Measurements from ENCODE around the gene HOXA7.
A peak's percentile ranks its signal among the peaks of the same experiment; 100 is the strongest.

The HOXA7 gene

DNA sequence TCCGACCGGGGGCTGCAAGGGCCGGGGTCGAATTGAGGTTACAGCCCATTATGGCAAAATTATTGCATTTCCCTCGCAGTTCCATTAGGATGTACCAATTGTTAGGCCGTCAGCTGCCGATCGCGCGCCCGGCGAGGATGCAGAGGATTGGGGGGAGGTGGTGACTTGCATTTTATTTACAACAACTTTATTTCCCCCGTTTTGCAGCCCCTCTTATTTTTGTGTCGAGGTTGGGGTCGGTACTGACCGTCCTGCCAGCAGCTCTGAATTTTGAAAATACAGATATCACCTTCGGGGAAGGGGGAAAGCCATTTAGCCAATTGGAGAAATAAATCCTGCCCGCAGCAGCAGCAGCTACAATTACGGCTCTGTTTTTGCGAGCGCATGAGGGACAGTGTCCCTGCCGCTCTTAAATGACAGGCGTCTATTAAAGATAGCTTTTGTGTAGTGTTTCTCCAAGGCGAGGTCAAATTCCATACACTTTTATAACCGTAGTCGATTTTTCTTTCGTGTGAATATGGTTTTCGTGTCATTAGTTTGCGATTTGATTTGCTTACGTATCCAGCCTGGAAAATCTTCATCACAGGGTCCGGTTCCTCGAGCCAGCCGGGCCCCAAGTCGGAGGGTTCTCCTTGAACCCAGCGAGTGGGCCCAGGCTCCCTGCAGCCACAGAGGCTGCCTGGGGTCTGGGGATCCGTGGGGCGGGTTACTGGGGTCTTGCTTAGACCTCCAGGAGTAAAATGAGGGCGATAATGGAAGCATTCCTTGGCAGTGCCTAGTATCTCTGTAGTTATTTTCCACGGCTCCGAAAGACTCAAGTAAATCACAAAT, 12.3 kb downstream of the HOXA7 start:
- TF ChIP-seq, protein P1, sequence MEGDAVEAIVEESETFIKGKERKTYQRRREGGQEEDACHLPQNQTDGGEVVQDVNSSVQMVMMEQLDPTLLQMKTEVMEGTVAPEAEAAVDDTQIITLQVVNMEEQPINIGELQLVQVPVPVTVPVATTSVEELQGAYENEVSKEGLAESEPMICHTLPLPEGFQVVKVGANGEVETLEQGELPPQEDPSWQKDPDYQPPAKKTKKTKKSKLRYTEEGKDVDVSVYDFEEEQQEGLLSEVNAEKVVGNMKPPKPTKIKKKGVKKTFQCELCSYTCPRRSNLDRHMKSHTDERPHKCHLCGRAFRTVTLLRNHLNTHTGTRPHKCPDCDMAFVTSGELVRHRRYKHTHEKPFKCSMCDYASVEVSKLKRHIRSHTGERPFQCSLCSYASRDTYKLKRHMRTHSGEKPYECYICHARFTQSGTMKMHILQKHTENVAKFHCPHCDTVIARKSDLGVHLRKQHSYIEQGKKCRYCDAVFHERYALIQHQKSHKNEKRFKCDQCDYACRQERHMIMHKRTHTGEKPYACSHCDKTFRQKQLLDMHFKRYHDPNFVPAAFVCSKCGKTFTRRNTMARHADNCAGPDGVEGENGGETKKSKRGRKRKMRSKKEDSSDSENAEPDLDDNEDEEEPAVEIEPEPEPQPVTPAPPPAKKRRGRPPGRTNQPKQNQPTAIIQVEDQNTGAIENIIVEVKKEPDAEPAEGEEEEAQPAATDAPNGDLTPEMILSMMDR (IDR thresholded peaks at IDR 0.05; ENCODE audit: extremely low read depth, insufficient read depth, missing control alignments): no peak
- DNase-seq (ENCODE audit: low spot score): no peak
- in situ Hi-C loops (cut with MboI; ENCODE audit: low pct_unique_long_range_greater_than_20kb, low sequenced_read_pairs, unreplicated experiment): no loop called here

DNA sequence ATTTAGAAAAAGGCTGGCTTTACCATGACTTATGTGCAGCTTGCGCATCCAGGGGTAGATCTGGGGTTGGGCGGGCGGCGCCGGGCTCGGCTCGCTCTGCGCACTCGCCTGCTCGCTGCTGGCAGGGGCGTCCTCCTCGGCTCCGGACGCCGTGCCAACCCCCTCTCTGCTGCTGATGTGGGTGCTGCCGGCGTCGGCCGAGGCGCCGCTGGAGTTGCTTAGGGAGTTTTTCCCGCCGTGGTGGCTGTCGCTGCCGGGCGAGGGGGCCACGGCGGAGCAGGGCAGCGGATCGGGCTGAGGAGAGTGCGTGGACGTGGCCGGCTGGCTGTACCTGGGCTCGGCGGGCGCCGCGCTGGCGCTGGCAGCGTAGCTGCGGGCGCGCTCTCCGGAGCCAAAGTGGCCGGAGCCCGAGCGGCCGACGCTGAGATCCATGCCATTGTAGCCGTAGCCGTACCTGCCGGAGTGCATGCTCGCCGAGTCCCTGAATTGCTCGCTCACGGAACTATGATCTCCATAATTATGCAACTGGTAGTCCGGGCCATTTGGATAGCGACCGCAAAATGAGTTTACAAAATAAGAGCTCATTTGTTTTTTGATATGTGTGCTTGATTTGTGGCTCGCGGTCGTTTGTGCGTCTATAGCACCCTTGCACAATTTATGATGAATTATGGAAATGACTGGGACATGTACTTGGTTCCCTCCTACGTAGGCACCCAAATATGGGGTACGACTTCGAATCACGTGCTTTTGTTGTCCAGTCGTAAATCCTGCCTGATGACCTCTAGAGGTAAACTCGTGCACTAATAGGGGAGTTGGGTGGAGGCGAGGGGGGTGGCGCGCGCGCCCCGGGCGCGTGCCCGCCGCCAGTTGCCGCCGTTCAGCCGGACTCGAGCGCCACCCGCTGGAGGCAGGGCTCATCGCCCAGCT, 13.2 kb downstream of the HOXA7 start, which contains the start of gene HOXA5:
Gene HOXA5 (minus strand): TSS at position 659 of the 927 bp plus-strand sequence. CDS start 74 bp downstream, at position 585.
- TF ChIP-seq, protein P1 (IDR thresholded peaks at IDR 0.05; ENCODE audit: extremely low read depth, insufficient read depth, missing control alignments): peak; percentile 13
- in situ Hi-C loops (cut with MboI; ENCODE audit: low pct_unique_long_range_greater_than_20kb, low sequenced_read_pairs, unreplicated experiment): no loop called here
- no peak for DNase-seq (ENCODE audit: low spot score)

DNA sequence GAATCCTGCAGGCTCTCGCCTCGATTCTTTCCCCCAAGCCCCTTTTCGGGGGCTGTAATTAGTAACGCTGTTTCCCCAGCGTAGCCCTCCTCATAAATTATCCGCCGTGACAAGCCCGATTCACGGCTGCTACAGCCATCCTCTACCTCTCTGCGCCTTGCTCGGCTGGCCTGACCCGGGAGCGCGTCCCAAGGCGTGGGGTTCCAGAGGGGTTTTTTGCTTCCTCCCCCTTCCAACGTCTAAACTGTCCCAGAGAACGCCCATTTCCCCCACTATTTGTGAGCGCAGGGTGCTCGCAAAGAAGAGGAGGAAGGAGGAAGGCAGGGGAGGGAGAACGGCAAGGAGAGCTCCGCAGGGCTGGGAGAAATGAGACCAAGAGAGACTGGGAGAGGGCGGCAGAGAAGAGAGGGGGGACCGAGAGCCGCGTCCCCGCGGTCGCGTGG, 13.9 kb downstream of the HOXA7 start:
- no peak for DNase-seq (ENCODE audit: low spot score)
- TF ChIP-seq, protein P1 (IDR thresholded peaks at IDR 0.05; ENCODE audit: extremely low read depth, insufficient read depth, missing control alignments): no peak

DNA sequence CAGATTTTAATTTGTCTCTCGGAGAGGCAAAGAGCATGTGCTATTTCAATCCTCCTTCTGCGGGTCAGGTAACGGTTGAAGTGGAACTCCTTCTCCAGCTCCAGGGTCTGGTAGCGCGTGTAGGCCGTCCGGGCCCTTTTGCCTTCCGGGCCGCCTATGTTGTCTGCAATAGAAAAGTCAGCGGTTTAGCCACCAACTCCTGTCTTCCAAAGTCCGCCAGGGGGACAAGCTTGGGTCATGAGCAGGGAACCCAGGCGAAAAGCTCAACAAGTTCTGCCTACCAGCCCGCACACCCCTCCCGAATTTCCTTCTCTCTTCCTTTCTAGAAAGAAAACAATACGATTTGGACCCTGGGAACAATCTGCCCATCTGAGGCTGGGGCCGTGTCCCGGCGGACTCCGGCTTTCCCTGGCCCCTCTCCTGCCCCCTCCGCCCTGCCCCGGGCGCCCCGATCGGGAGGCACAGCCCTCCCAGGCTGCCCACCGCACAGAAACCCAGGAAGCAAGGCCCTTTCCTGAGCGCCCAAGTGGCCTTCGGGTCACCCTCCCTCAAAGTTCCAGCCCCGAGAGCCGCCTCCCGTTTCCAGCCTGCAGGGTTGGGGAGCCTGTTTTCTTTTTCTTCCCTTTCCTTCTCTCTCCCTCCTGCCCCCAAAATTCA, 14.4 kb downstream of the HOXA7 start:
- TF ChIP-seq, protein P1 (IDR thresholded peaks at IDR 0.05; ENCODE audit: extremely low read depth, insufficient read depth, missing control alignments): no peak
- in situ Hi-C loops (cut with MboI; ENCODE audit: low pct_unique_long_range_greater_than_20kb, low sequenced_read_pairs, unreplicated experiment): no loop called here
- DNase-seq (ENCODE audit: low spot score): no peak

More for the DNA sequence above, 13.9 kb downstream of the HOXA7 start:
- in situ Hi-C loops (cut with MboI; ENCODE audit: low pct_unique_long_range_greater_than_20kb, low sequenced_read_pairs, unreplicated experiment): no loop called here

DNA sequence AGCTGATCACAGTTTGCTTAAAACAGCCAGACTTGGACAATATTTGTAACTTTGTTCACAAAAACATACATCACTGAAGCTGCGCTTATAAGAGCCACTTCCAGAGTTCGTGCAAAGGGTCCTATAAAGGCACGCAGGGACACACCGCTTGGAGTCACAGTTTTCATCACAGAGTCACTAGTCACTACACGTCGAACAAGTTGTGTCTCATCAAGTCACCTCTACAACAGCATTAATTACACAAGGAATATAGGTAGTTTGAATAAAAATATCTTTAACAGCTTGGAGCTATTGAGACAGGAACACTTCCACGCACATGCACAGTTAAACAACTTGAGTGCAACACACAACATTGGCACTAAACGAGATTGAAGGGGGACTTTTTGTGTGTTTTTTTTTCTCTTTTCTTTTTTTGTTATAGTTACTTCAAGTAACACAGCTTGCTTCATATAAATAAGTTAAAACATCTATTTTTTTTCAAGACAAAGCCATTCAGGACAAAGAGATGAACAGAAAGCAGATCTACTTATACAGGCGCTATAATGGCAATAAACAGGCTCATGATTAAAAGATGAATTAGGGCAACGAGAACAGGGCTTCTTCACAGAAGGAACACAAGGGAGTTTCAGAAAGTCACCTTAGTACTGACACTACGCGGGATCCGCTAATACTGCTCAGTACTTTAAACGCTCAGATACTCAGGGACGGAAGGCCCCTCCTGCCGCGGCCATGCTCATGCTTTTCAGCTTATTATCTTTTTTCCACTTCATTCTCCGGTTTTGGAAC, 15.1 kb downstream of the HOXA7 start:
- in situ Hi-C loops (cut with MboI; ENCODE audit: low pct_unique_long_range_greater_than_20kb, low sequenced_read_pairs, unreplicated experiment): no loop called here
- TF ChIP-seq, protein P1 (IDR thresholded peaks at IDR 0.05; ENCODE audit: extremely low read depth, insufficient read depth, missing control alignments): no peak
- no peak for DNase-seq (ENCODE audit: low spot score)
